HEK293 (cell line): ENCODE results near the gene ACTRT2.

Source experiments
- REST ChIP-seq: fragments of 450-650 bp; formaldehyde crosslinking; IDR thresholded peaks from 2 replicates; pipeline ENCODE4 v1.5.1; 2016; ENCODE audit warnings: missing biosample characterization, missing genetic modification characterization
- ZNF692 ChIP-seq: fragments of 450-650 bp; formaldehyde crosslinking; IDR thresholded peaks from 2 replicates; pipeline ENCODE4 v1.5.1; 2016; ENCODE audit warnings: missing biosample characterization, missing genetic modification characterization
- ZNF791 ChIP-seq: fragments of 450-650 bp; formaldehyde crosslinking; IDR thresholded peaks from 2 replicates; pipeline ENCODE4 v1.5.1; 2016; ENCODE audit warnings: missing biosample characterization, missing genetic modification characterization

GRCh38 chr1:2980073-2980791, 41.0 kb upstream of the ACTRT2 start:
- TF ChIP-seq REST (tag by site-specific recombination) (no peak), ZNF692 (tag by site-specific recombination) (no peak), ZNF791 (tag by site-specific recombination) (no peak)
